AG09309 (cell line): ENCODE measurements around the gene BCDIN3D.
"Not testable (repeated sequence)": the region's sequence is repeated elsewhere in the genome, so short reads cannot be mapped to it uniquely, and the experiment has no call there.

Experiments used
- DNase-seq: peaks from one replicate; pipeline ENCODE4 v3.0.0-alpha.2; 2010; ENCODE audit warnings: low read depth
- H3K4me3 ChIP-seq: 2 replicates; pipeline ENCODE4 v1.5.1; 2011; ENCODE audit warnings: mild to moderate bottlenecking, low read depth, low read length, moderate library complexity; ENCODE audit not compliant: control insufficient read depth
- TF ChIP-seq, protein P1 (sequence below): IDR thresholded peaks from 2 replicates; pipeline ENCODE4 v1.5.1; 2011; ENCODE audit warnings: mild to moderate bottlenecking, low read depth, low read length, inconsistent platforms; ENCODE audit not compliant: insufficient read depth, control insufficient read depth; ENCODE audit errors: missing control alignments

Gene BCDIN3D

GRCh38 chr12:49866859-49867569 is 24.1 kb upstream of the BCDIN3D start:
- DNase-seq = no peak
- H3K4me3 ChIP-seq = no peak overlapping the region
- TF ChIP-seq, protein P1, sequence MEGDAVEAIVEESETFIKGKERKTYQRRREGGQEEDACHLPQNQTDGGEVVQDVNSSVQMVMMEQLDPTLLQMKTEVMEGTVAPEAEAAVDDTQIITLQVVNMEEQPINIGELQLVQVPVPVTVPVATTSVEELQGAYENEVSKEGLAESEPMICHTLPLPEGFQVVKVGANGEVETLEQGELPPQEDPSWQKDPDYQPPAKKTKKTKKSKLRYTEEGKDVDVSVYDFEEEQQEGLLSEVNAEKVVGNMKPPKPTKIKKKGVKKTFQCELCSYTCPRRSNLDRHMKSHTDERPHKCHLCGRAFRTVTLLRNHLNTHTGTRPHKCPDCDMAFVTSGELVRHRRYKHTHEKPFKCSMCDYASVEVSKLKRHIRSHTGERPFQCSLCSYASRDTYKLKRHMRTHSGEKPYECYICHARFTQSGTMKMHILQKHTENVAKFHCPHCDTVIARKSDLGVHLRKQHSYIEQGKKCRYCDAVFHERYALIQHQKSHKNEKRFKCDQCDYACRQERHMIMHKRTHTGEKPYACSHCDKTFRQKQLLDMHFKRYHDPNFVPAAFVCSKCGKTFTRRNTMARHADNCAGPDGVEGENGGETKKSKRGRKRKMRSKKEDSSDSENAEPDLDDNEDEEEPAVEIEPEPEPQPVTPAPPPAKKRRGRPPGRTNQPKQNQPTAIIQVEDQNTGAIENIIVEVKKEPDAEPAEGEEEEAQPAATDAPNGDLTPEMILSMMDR = peak; percentile 97

DNA sequence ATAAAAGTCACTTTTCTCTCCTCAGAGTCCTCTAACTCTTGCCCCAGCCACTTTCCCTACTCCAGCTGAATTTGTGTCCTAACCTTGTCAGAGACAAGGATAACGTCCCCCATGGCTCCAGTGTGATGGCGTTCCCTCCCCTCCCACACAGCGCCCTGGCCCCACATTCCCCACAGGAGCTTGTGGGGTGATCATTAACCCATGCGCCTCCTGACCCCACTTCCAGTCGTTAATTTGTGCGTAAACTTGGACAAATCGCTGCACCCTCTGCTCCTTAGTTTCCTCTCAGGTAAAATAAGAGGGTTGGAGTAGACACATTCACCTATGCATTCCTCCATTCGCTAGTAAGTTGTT is 22.9 kb upstream of the BCDIN3D start:
- no peak for DNase-seq
- TF ChIP-seq, protein P1 = no peak
- H3K4me3 ChIP-seq = no peak overlapping the region

DNA sequence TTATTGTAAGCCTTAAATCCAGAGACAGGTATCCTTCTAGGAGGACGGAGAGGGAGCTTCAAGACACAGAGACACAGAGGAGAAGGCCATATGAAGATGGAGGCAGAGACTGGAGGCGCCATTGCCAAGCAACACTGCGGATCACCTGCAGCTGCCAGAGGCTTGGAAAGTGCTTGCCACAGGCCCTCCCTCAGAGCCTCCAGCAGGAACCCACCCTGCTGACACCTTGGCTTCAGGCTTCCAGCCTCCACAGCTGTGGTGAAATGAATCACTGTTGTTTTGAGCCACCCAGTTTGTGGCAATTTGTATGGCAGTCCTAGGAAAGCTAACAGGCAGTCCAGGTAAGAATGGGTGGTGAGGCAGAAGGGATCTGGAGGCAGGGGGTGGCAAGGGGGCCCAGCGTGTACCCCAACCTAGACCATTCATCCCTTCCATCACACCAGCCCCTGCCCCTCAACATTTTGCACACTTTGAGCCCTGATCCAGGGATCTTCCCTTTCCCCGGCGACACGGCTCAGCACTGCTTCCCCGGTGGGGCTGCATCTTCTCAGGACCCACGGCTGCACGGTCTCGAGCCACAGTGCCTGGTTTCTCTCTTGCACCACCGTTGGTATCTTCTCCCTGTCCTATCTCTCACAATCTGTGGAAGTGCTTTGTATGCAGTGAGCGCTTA is 22.3 kb upstream of the BCDIN3D start:
- no peak for DNase-seq
- H3K4me3 ChIP-seq = no peak overlapping the region
- TF ChIP-seq, protein P1 = no peak

- TF ChIP-seq, protein P1 = no peak
- H3K4me3 ChIP-seq = no peak overlapping the region
- DNase-seq = no peak
Measured at GRCh38 chr12:49864798-49865090, 21.8 kb upstream of the BCDIN3D start.

GRCh38 chr12:49863946-49864797 is 21.3 kb upstream of the BCDIN3D start:
- no peak for DNase-seq
- no peak overlapping the region for H3K4me3 ChIP-seq
- TF ChIP-seq, protein P1 = no peak

- not testable (repeated sequence) for DNase-seq, H3K4me3 ChIP-seq
Measured at GRCh38 chr12:49860921-49861320, 18.0 kb upstream of the BCDIN3D start.

- H3K4me3 ChIP-seq, DNase-seq: not testable (repeated sequence)
Measured at GRCh38 chr12:49855890-49856289, 13.0 kb upstream of the BCDIN3D start.

DNA sequence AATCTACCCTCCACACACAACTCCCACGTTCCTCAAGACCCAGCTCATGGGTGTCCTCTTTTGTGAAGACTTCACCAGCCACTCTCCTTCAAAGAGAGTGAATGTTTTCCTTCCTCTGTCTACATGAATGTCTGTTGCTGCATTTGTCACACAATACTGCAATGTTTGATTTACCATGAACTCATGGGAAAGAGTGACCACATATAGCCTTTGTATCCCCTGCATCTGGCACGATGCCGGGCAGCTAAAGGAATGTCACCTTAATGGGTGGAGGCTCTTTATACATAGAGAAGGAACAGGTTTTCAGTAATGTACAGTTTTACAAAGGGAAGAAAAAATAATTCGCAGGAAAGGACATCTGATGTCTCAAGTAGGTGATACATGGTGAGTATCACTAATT is 12.1 kb upstream of the BCDIN3D start:
- DNase-seq = no peak
- H3K4me3 ChIP-seq = no peak overlapping the region
- TF ChIP-seq, protein P1 = no peak
